Psoas muscle (tissue), 8 donors: ENCODE measurements around the gene RFPL4A. TPM values are rescaled to one million over a fixed set of nuclear protein-coding genes. Genes with fewer than 3 reads are reported as not detected.

Experiments used
- ATAC-seq, 4 donors: fragments of 200-7000 bp; cut with Tn5 transposase; one replicate each; pipeline ENCODE4 v1.9.1; 2020; ENCODE audit warnings: moderate library complexity in 3 of 4, mild to moderate bottlenecking in 2 of 4
- DNase-seq, 2 donors: peaks; one replicate each; pipeline ENCODE4 v3.0.0-alpha.2; 2020
- H3K27ac ChIP-seq: fragments of 200-600 bp; one replicate; pipeline ENCODE4 v1.8.0; 2022
- H3K27me3 ChIP-seq, 3 donors: fragments of 200-600 bp in 1 of 3; one replicate each; pipeline versions ENCODE4 v1.6.1 to v1.8.0; 2013 to 2022; ENCODE audit warnings: low read length in 2 of 3, mild to moderate bottlenecking in 2 of 3, moderate library complexity in 1 of 3; ENCODE audit not compliant: insufficient read depth in 3 of 3
- H3K36me3 ChIP-seq, 2 donors: fragments of 200-600 bp in 1 of 2; one replicate each; pipeline versions ENCODE4 v1.6.1 to v1.8.0; 2013 to 2022; ENCODE audit warnings: low read depth in 1 of 2, mild to moderate bottlenecking in 1 of 2, moderate library complexity in 1 of 2; ENCODE audit not compliant: insufficient read depth in 1 of 2
- H3K4me1 ChIP-seq: fragments of 200-600 bp; one replicate; pipeline ENCODE4 v1.8.0; 2022
- H3K4me3 ChIP-seq: fragments of 200-600 bp; one replicate; pipeline ENCODE4 v1.8.0; 2022; ENCODE audit warnings: mild to moderate bottlenecking
- H3K9me3 ChIP-seq: fragments of 200-600 bp; one replicate; pipeline ENCODE4 v1.8.0; 2022
- CTCF ChIP-seq: fragments of 200-600 bp; IDR thresholded peaks from one replicate; pipeline ENCODE4 v1.8.0; 2022; ENCODE audit warnings: antibody characterized with exemption
- WGBS, 3 donors: extraction: QIAGEN DNeasy Blood & Tissue Kit; methylation state at CpG; one replicate each; pipeline versions ENCODE4 v1.1.6 to v1.1.7; 2013; 5-methylcytosine and 5-hydroxymethylcytosine counted together
- intact Hi-C, 2 donors: fragments of 100-400 bp; cut with DNase I; formaldehyde crosslinking; loops; one replicate each; pipeline versions ENCODE4 v1.11.0 to v1.14.2; 2022
- polyA plus RNA-seq, 3 donors: library from polyadenylated mRNA; stranded (reverse); fragments of 200-250 nt; gene quantifications; one replicate each; pipeline ENCODE4 v1.2.3, GENCODE V29; 2013
- total RNA-seq, 4 donors: library from RNA; stranded (reverse); fragmentation: NEBNext Ultra II Directional in 2 of 4; extraction: Animal tissue kit (Norgen Biotek cat#: 25700) in 2 of 4; gene quantifications; one replicate each; pipeline versions ENCODE4 v1.2.1 to v1.2.4, GENCODE V29; 2021 to 2023
- donor health status: healthy with polysubstance abuse.
- donor health status: DM: no; HTN: no; CAD: no; lungs with moderate emphysema.
- donor health status: Bipolar disorder and iron deficiency.
- donor health status: healthy.
- donor health status: DM: yes; HTN: yes; CAD: no.
- donor health status: DM: no; HTN: no; CAD: no.
- donor health status: DM: no; HTN: no; CAD: no.
- donor health status: DM: yes; HTN: yes; CAD: no.

Gene RFPL4A
- total and polyA plus RNA-seq, 7 donors = not detected

GRCh38 chr19:55812449-55812848 is 53.6 kb downstream of the RFPL4A start:
- ATAC-seq (no peak), DNase-seq (no peak)
- no peak overlapping the region for H3K4me3 ChIP-seq
- no peaks in the 10 kb centered on the region for H3K4me1 ChIP-seq
- H3K27ac ChIP-seq = no peak overlapping the region
- H3K27me3 ChIP-seq = no peaks in the 10 kb centered on the region
- intact Hi-C loops = no loop called here
- peaks cover 2% of the 10 kb centered on the region for H3K9me3 ChIP-seq
- H3K36me3 ChIP-seq = no peaks in the 10 kb centered on the region
- TF ChIP-seq CTCF = no peak
- WGBS, 3 donors = 43 to 55% (median 52%) methylated on average over 7 of the region's 7 CpGs

Other genes with a start within 250 kb of the RFPL4A start
- 10 to 100 TPM in 1 of 4 donors, 1 to 10 TPM in 2, under 1 TPM in 1; 0.59 to 13.4 (median 3.7) TPM for gene SBK2, start 222.0 kb upstream of the RFPL4A start, total RNA-seq
- 1 to 10 TPM in 1 of 3 donors, under 1 TPM in 2; 0.14 to 1.1 (median 0.91) TPM for gene SBK2, start 222.0 kb upstream of the RFPL4A start, polyA plus RNA-seq
- 10 to 100 TPM in 2 of 4 donors, 1 to 10 TPM in 1, under 1 TPM in 1; 0.79 to 30.8 (median 7.6) TPM for gene SBK3, start 213.6 kb upstream of the RFPL4A start, total RNA-seq
- gene SBK3, start 213.6 kb upstream of the RFPL4A start, polyA plus RNA-seq = 10 to 100 TPM in 1 of 3 donors, 1 to 10 TPM in 2; 5.4 to 10.6 (median 7.9) TPM
- gene ZNF579, start 178.2 kb upstream of the RFPL4A start, total RNA-seq = 10 to 100 TPM; 21.8 to 81.6 (median 29.5) TPM
- gene ZNF579, start 178.2 kb upstream of the RFPL4A start, polyA plus RNA-seq = 10 to 100 TPM in 2 of 3 donors, 1 to 10 TPM in 1; 4.2 to 22.9 (median 14.2) TPM
- gene FIZ1, start 159.6 kb upstream of the RFPL4A start, total RNA-seq = 10 to 100 TPM in 3 of 4 donors, 1 to 10 TPM in 1; 9.9 to 23.7 (median 13.2) TPM
- gene FIZ1, start 159.6 kb upstream of the RFPL4A start, polyA plus RNA-seq = 10 to 100 TPM; 10.8 to 12.1 (median 11.5) TPM
- 10 to 100 TPM; 21.4 to 32.0 (median 24.5) TPM for gene ZNF524, start 158.8 kb upstream of the RFPL4A start, total RNA-seq
- gene ZNF524, start 158.8 kb upstream of the RFPL4A start, polyA plus RNA-seq = 10 to 100 TPM; 38.6 to 52.5 (median 41.4) TPM
- 10 to 100 TPM; 17.1 to 40.4 (median 25.0) TPM for gene ZNF865, start 153.4 kb upstream of the RFPL4A start, total RNA-seq
- gene ZNF865, start 153.4 kb upstream of the RFPL4A start, polyA plus RNA-seq = 10 to 100 TPM; 11.1 to 20.3 (median 19.3) TPM
- gene ZNF784, start 134.5 kb upstream of the RFPL4A start, total RNA-seq = 10 to 100 TPM in 3 of 4 donors, 1 to 10 TPM in 1; 9.0 to 22.2 (median 11.4) TPM
- 10 to 100 TPM in 1 of 3 donors, 1 to 10 TPM in 2; 4.9 to 14.9 (median 7.3) TPM for gene ZNF784, start 134.5 kb upstream of the RFPL4A start, polyA plus RNA-seq
- gene ZNF580, start 118.1 kb upstream of the RFPL4A start, total RNA-seq = 10 to 100 TPM; 10.3 to 21.1 (median 13.7) TPM
- 10 to 100 TPM in 1 of 3 donors, 1 to 10 TPM in 2; 5.9 to 13.5 (median 9.2) TPM for gene ZNF580, start 118.1 kb upstream of the RFPL4A start, polyA plus RNA-seq
- gene ZNF581, start 115.4 kb upstream of the RFPL4A start, total RNA-seq = 10 to 100 TPM; 10.2 to 14.5 (median 10.6) TPM
- gene ZNF581, start 115.4 kb upstream of the RFPL4A start, polyA plus RNA-seq = 10 to 100 TPM; 14.6 to 18.6 (median 17.5) TPM
- gene CCDC106, start 110.9 kb upstream of the RFPL4A start, total RNA-seq = 10 to 100 TPM in 2 of 4 donors, 1 to 10 TPM in 2; 8.0 to 12.0 (median 10.4) TPM
- gene CCDC106, start 110.9 kb upstream of the RFPL4A start, polyA plus RNA-seq = 10 to 100 TPM in 2 of 3 donors, 1 to 10 TPM in 1; 4.4 to 11.8 (median 10.0) TPM
- 10 to 100 TPM; 58.8 to 85.2 (median 78.2) TPM for gene U2AF2, start 104.1 kb upstream of the RFPL4A start, total RNA-seq
- 100 to 1,000 TPM in 1 of 3 donors, 10 to 100 TPM in 2; 54.1 to 116 (median 55.1) TPM for gene U2AF2, start 104.1 kb upstream of the RFPL4A start, polyA plus RNA-seq
- 100 to 1,000 TPM; 113 to 134 (median 125) TPM for gene EPN1, start 83.9 kb upstream of the RFPL4A start, total RNA-seq
- gene EPN1, start 83.9 kb upstream of the RFPL4A start, polyA plus RNA-seq = 100 to 1,000 TPM; 117 to 211 (median 145) TPM
- not detected for gene NLRP9, start 20.7 kb upstream of the RFPL4A start, total RNA-seq
- not detected for gene NLRP9, start 20.7 kb upstream of the RFPL4A start, polyA plus RNA-seq
- not detected for gene RFPL4AL1, start 10.0 kb downstream of the RFPL4A start, total RNA-seq
- gene RFPL4AL1, start 10.0 kb downstream of the RFPL4A start, polyA plus RNA-seq = not detected
- gene NLRP11, start 72.9 kb downstream of the RFPL4A start, total RNA-seq = not detected
- gene NLRP11, start 72.9 kb downstream of the RFPL4A start, polyA plus RNA-seq = not detected
- gene NLRP4, start 77.4 kb downstream of the RFPL4A start, total RNA-seq = not detected
- gene NLRP4, start 77.4 kb downstream of the RFPL4A start, polyA plus RNA-seq = not detected
- gene NLRP13, start 173.2 kb downstream of the RFPL4A start, total RNA-seq = not detected
- gene NLRP13, start 173.2 kb downstream of the RFPL4A start, polyA plus RNA-seq = not detected
- gene NLRP8, start 188.7 kb downstream of the RFPL4A start, total RNA-seq = not detected
- not detected for gene NLRP8, start 188.7 kb downstream of the RFPL4A start, polyA plus RNA-seq
- gene NLRP5, start 227.7 kb downstream of the RFPL4A start, total RNA-seq = not detected
- not detected for gene NLRP5, start 227.7 kb downstream of the RFPL4A start, polyA plus RNA-seq